ENCODE measurements around the gene NAGLU. TPM values are rescaled to one million over a fixed set of nuclear protein-coding genes. Genes with fewer than 3 reads are reported as not detected.
A peak's percentile ranks its signal among the peaks of the same experiment; 100 is the strongest.
"Not testable (repeated sequence)": the region's sequence is repeated elsewhere in the genome, so short reads cannot be mapped to it uniquely, and the experiment has no call there.

Gene NAGLU
- total RNA-seq, 2 experiments from 2014 or later = 10.6 to 13.6 TPM

- DNase-seq = no peak
- H3K27me3 Mint-ChIP-seq = no peaks in the 10 kb centered on the region
- H3K4me3 Mint-ChIP-seq = no peak overlapping the region
- no peaks in the 10 kb centered on the region for H3K9me3 Mint-ChIP-seq
- H3K4me1 Mint-ChIP-seq = peaks cover 13% of the 10 kb centered on the region
- H3K27ac Mint-ChIP-seq = no peak overlapping the region
- H3K36me3 Mint-ChIP-seq = peaks cover 5% of the 10 kb centered on the region
Observed at GRCh38 chr17:42547698-42548069, 11.6 kb downstream of the NAGLU start.

- peak; percentile 85 for DNase-seq
- Mint-ChIP-seq H3K36me3 (peaks cover 2% of the 10 kb centered on the region), H3K4me1 (peaks cover 13% of the 10 kb centered on the region), H3K4me3 (peak overlapping the region; percentile 10), H3K27me3 (no peaks in the 10 kb centered on the region), H3K27ac (no peak overlapping the region), H3K9me3 (no peaks in the 10 kb centered on the region)
Observed at GRCh38 chr17:42548070-42548837, 12.2 kb downstream of the NAGLU start.

DNA sequence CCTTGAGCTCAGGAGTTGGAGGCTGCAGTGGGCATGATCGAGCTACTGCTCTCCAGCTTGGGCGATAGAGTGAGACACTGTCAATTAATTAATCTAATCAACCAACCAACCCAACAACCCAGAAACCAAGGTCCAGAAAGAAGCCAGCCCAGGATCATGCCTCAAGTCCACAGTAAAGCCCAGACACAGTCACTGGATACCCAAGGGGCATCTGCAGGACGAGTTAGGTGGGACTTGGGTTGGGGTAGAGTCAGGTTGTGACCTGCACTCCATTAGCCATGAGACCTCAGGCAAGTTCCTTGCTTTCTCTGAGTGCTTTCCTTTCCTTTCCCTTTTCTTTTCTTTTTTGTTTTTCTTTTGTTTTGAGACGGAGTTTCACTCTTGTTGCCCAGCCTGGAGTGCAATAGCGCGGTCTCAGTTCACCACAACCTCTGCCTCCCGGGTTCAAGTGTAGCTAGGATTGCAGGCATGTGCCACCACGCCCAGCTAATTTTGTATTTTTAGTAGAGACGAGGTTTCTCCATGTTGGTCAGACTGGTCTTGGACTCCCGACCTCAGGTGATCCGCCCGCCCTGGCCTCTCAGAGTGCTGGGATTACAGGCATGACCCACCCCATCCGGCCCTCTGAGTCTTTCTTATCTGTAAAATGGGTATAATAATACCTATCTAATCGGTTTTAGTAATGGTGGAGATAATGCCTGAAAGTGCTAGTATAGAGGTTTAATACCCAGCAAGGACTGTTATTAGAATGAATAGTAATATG lies 13.1 kb downstream of the NAGLU start:
- H3K4me1 Mint-ChIP-seq = peaks cover 18% of the 10 kb centered on the region
- H3K27ac Mint-ChIP-seq = no peak overlapping the region
- DNase-seq = no peak
- peaks cover 2% of the 10 kb centered on the region for H3K36me3 Mint-ChIP-seq
- no peaks in the 10 kb centered on the region for H3K9me3 Mint-ChIP-seq
- H3K27me3 Mint-ChIP-seq = no peaks in the 10 kb centered on the region
- peak overlapping the region; percentile 7 for H3K4me3 Mint-ChIP-seq

GRCh38 chr17:42552736-42553135 lies 16.7 kb downstream of the NAGLU start, which contains the start of gene HSD17B1:
Gene HSD17B1 (plus strand): TSS chr17:42552923. CDS start chr17:42552934, 11 bp downstream.
- Mint-ChIP-seq H3K4me1 (peaks cover 21% of the 10 kb centered on the region), H3K27ac (peak within 1 kb of the TSS; percentile 16), H3K4me3 (peak within 1 kb of the TSS; percentile 91)
- H3K27me3 Mint-ChIP-seq, H3K36me3 Mint-ChIP-seq, H3K9me3 Mint-ChIP-seq, DNase-seq: not testable (repeated sequence)

DNA sequence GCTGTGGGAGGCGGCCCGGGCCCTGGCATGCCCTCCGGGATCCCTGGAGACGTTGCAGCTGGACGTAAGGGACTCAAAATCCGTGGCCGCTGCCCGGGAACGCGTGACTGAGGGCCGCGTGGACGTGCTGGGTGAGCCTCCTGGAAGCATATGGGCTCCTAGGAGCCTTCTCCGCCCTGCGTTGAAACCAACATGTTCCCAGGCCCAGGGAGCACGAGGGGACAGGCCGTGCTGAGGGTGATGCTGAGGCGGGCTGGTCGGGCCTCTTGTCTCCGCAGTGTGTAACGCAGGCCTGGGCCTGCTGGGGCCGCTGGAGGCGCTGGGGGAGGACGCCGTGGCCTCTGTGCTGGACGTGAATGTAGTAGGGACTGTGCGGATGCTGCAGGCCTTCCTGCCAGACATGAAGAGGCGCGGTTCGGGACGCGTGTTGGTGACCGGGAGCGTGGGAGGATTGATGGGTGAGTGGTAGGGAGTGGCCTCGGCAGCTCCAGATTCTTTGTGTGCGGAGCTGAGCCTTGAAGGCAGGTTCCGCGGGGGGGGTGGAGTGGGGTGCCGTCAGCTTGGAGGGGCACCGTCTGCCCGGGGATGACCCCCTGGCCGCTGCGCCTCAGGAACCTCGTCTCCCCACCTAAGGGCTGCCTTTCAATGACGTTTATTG lies 17.2 kb downstream of the NAGLU start:
- no peaks in the 10 kb centered on the region for H3K9me3 Mint-ChIP-seq
- no peaks in the 10 kb centered on the region for H3K27me3 Mint-ChIP-seq
- H3K4me3 Mint-ChIP-seq = peak overlapping the region; percentile 91
- peak overlapping the region; percentile 16 for H3K27ac Mint-ChIP-seq
- H3K4me1 Mint-ChIP-seq = peaks cover 21% of the 10 kb centered on the region
- DNase-seq = no peak
- H3K36me3 Mint-ChIP-seq = no peaks in the 10 kb centered on the region

DNA sequence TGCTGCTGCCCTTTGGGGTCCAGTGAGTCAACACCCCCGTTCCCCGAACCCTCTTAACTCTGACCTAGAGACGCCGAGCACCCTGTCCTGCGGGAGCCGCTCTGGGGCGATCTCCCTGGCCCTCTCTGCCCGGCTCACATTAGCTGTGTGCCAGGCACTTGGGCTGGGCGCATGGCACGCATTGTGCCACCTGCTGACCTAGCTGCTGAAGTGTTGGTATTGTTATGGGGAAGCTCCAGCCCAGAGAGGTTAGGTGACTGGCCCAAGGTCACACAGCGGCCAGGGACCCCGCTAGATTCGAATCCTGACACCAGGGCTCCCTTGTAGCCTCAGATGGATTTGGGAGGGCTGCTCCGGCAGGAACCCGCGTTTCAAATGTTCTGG lies 17.8 kb downstream of the NAGLU start:
- DNase-seq = no peak
- Mint-ChIP-seq H3K4me3 (peak overlapping the region; percentile 91), H3K27me3 (no peaks in the 10 kb centered on the region), H3K36me3 (no peaks in the 10 kb centered on the region), H3K27ac (peak overlapping the region; percentile 90), H3K4me1 (peaks cover 18% of the 10 kb centered on the region), H3K9me3 (no peaks in the 10 kb centered on the region)

DNA sequence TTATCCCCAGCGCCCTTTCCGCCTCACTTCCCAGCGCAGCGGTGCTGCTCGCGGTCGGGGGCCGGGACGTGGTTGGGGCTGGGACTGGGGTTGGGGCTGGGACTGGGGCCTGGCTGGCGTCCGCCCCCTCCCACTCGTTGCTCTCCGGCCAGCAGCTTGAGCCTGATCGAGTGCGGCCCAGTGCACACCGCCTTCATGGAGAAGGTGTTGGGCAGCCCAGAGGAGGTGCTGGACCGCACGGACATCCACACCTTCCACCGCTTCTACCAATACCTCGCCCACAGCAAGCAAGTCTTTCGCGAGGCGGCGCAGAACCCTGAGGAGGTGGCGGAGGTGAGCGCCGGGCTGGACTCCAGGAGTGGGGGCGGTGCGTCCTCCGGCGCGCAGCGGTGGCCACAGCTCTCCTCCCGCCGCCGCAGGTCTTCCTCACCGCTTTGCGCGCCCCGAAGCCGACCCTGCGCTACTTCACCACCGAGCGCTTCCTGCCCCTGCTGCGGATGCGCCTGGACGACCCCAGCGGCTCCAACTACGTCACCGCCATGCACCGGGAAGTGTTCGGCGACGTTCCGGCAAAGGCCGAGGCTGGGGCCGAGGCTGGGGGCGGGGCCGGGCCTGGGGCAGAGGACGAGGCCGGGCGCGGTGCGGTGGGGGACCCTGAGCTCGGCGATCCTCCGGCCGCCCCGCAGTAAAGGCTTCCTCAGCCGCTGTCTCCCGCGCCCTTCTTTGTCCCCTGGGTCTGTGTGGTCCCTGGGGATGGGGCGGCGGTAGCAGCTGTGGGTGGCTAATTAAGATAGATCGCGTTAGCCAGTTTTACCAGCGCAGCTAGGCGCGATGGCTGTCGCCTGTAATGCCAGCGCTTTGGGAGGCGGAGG lies 18.4 kb downstream of the NAGLU start:
- H3K27me3 Mint-ChIP-seq = no peaks in the 10 kb centered on the region
- no peaks in the 10 kb centered on the region for H3K9me3 Mint-ChIP-seq
- H3K36me3 Mint-ChIP-seq = no peaks in the 10 kb centered on the region
- H3K4me1 Mint-ChIP-seq = peaks cover 12% of the 10 kb centered on the region
- H3K4me3 Mint-ChIP-seq = peak overlapping the region; percentile 91
- peak overlapping the region; percentile 90 for H3K27ac Mint-ChIP-seq
- peak; percentile 90 for DNase-seq

DNA sequence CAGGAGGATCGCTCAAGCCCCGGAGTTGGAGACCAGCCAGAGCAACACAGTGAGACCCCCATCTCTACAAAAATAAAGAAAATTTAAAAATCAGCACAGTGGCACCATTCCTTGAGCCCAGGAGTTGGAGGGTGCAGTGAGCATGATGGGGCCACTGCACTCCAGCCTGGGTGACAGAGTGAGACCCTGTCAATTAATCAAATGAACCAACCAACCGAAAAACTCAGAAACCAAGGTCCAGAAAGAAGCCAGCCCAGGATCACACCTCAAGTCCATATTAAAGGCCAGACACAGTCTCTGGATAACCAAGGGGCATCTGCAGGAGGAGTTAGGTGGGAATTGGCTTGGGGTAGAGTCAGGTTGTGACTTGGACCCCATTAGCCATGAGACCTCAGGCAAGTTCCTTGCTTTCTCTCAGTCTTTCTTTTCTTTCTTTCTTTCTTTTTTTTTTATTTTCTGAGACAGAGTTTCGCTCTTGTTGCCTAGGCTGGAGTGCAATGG lies 19.1 kb downstream of the NAGLU start:
- Mint-ChIP-seq H3K4me1 (peaks cover 12% of the 10 kb centered on the region), H3K27me3 (no peaks in the 10 kb centered on the region), H3K4me3 (peak overlapping the region; percentile 91), H3K27ac (peak overlapping the region; percentile 90), H3K9me3 (no peaks in the 10 kb centered on the region), H3K36me3 (no peaks in the 10 kb centered on the region)
- no peak for DNase-seq

DNA sequence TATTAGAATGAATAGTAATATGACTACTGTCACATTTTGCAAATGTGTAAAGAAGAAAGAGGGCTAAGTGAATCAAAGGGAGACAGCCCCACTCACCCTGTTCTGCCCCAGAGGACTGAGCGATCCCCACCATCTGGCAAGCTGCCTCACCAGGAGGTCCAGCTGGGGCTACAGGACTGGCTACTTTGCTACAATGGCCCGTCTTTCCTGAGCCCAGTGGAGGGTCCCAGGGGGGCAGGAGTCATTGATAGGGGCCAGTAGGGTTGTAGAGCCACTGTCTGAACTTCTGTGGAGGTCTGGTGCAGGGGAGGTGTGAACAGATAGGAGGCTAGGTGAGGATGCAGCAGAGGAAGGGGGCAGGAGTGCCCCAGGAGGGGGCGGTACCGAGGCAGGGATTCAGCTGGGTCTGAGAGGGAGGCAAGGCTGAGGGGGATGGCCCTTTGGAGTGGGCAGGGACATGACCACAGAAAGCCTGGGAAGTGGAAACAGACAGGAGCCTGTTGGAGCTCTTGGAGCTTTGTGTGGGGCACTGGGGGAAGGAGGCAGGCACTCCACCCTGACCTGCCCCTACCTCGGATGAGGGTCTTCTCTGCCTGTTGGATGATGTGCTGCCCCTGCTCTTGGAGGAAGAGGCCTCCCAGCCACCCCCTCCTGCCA lies 20.0 kb downstream of the NAGLU start:
- peaks cover 12% of the 10 kb centered on the region for H3K4me1 Mint-ChIP-seq
- DNase-seq, H3K9me3 Mint-ChIP-seq, H3K36me3 Mint-ChIP-seq, H3K27ac Mint-ChIP-seq, H3K27me3 Mint-ChIP-seq, H3K4me3 Mint-ChIP-seq: not testable (repeated sequence)

GRCh38 chr17:42559075-42559474 lies 23.0 kb downstream of the NAGLU start:
- H3K4me1 Mint-ChIP-seq = peaks cover 18% of the 10 kb centered on the region
- H3K4me3 Mint-ChIP-seq = no peak overlapping the region
- H3K36me3 Mint-ChIP-seq = peaks cover 11% of the 10 kb centered on the region
- DNase-seq = no peak
- no peaks in the 10 kb centered on the region for H3K9me3 Mint-ChIP-seq
- no peaks in the 10 kb centered on the region for H3K27me3 Mint-ChIP-seq
- no peak overlapping the region for H3K27ac Mint-ChIP-seq

DNA sequence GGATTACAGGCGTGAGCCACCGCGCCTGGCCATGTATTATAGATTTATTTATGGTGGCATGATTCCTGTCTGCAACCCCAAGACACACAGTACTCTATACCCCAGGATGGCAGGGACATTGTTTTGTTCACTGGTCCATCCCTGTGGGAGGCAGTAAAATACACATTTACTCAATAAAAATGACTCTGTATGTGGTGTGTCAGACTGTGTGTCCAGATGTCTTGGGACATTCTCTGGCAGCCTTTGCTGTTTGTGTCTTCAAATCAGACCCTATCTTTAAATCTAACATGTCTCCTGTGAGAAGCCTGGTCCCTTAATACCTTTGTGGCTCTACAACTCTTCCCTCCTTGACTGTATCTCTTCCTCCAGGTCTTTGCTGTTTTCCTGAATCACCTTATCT lies 24.2 kb downstream of the NAGLU start:
- Mint-ChIP-seq H3K4me3 (peak overlapping the region; percentile 57), H3K27me3 (no peaks in the 10 kb centered on the region), H3K27ac (no peak overlapping the region), H3K9me3 (no peaks in the 10 kb centered on the region), H3K4me1 (peaks cover 18% of the 10 kb centered on the region), H3K36me3 (peaks cover 11% of the 10 kb centered on the region)
- no peak for DNase-seq

DNA sequence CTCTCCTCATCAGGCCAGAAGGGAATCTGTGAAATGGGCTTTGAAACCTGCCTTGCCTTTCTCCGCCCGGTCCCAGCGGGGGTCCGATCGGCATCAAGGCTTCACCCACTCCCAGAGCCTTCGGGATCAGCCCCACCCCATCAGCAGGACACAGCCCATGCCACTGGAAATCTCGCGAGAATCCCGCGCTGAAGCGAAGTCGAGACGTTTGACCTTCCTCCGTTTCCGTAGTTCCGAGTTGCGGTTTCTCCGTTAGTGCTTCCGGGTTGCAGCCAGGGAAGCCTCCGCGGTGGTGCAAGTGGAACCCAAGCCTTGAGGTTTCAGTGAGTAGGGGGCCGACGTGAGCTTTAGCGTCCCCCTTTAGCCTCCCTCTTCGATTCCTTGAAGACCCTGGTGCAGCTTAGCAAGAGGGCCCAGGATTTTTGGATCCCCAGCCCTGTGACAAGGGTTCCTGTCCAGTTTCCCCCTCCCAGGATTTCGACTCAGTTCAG lies 25.9 kb downstream of the NAGLU start, which contains the start of gene COASY:
Gene COASY (plus strand): TSS at position 252 of the 491 bp plus-strand sequence. CDS start 475 bp downstream, outside the sequence.
- Mint-ChIP-seq H3K27me3 (no peaks in the 10 kb centered on the region), H3K9me3 (no peaks in the 10 kb centered on the region), H3K4me1 (peaks cover 22% of the 10 kb centered on the region), H3K4me3 (peak within 1 kb of the TSS; percentile 93), H3K27ac (peak within 1 kb of the TSS; percentile 95), H3K36me3 (peaks cover 11% of the 10 kb centered on the region)
- DNase-seq = peak; percentile 91

DNA sequence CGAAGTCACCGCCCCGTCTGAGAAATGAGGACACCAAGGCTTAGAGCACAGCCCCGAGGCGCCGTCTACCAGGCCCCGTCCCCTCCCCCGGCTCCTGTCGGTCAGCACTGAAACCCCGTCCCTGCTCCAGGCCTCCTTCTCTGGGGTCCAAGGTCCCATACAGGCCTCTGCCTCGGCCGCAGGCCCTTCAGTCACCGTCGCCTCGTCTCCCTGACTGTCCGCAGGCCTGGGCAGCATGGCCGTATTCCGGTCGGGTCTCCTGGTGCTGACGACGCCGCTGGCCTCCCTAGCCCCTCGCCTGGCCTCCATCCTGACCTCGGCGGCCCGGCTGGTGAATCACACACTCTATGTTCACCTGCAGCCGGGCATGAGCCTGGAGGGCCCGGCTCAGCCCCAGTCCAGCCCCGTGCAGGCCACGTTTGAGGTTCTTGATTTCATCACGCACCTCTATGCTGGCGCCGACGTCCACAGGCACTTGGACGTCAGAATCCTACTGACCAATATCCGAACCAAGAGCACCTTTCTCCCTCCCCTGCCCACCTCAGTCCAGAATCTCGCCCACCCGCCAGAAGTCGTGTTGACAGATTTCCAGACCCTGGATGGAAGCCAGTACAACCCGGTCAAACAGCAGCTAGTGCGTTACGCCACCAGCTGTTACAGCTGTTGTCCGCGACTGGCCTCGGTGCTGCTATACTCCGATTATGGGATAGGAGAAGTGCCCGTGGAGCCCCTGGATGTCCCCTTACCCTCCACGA lies 26.5 kb downstream of the NAGLU start:
- Mint-ChIP-seq H3K4me1 (peaks cover 22% of the 10 kb centered on the region), H3K9me3 (no peaks in the 10 kb centered on the region), H3K4me3 (peak overlapping the region; percentile 93), H3K36me3 (peaks cover 16% of the 10 kb centered on the region), H3K27ac (peak overlapping the region; percentile 95), H3K27me3 (no peaks in the 10 kb centered on the region)
- peak; percentile 33 for DNase-seq

All from activated naive CD8-positive, alpha-beta T cell treated with anti-CD3 and anti-CD28 coated beads for 36 hours (primary cell).